Cardiac fibroblast (primary cell): Measurements from ENCODE around the gene WBP2.
"Not testable (repeated sequence)": the region's sequence is repeated elsewhere in the genome, so short reads cannot be mapped to it uniquely, and the experiment has no call there.

Experiments used
- DNase-seq, 2 donors: peaks; one replicate each; pipeline versions ENCODE4 v3.0.0 to v3.0.0-alpha.2; 2010; ENCODE audit warnings: low read depth in 2 of 2
- H3K4me3 ChIP-seq, 2 donors: replicated peaks in 1 of 2; 1 replicate in 1 of 2; 2 replicates in 1 of 2; pipeline ENCODE4 v1.5.1; 2011; ENCODE audit warnings: low read depth in 2 of 2, low read length in 2 of 2, mild to moderate bottlenecking in 2 of 2, moderate library complexity in 1 of 2
- TF ChIP-seq, protein P1 (sequence below): IDR thresholded peaks from one replicate; pipeline ENCODE4 v1.5.1; 2011; ENCODE audit warnings: low read depth, mild to moderate bottlenecking, low read length, inconsistent platforms

Gene WBP2

GRCh38 chr17:75814021-75814395 is 41.1 kb downstream of the WBP2 start:
- DNase-seq = no peak
- TF ChIP-seq, protein P1, sequence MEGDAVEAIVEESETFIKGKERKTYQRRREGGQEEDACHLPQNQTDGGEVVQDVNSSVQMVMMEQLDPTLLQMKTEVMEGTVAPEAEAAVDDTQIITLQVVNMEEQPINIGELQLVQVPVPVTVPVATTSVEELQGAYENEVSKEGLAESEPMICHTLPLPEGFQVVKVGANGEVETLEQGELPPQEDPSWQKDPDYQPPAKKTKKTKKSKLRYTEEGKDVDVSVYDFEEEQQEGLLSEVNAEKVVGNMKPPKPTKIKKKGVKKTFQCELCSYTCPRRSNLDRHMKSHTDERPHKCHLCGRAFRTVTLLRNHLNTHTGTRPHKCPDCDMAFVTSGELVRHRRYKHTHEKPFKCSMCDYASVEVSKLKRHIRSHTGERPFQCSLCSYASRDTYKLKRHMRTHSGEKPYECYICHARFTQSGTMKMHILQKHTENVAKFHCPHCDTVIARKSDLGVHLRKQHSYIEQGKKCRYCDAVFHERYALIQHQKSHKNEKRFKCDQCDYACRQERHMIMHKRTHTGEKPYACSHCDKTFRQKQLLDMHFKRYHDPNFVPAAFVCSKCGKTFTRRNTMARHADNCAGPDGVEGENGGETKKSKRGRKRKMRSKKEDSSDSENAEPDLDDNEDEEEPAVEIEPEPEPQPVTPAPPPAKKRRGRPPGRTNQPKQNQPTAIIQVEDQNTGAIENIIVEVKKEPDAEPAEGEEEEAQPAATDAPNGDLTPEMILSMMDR = no peak

DNA sequence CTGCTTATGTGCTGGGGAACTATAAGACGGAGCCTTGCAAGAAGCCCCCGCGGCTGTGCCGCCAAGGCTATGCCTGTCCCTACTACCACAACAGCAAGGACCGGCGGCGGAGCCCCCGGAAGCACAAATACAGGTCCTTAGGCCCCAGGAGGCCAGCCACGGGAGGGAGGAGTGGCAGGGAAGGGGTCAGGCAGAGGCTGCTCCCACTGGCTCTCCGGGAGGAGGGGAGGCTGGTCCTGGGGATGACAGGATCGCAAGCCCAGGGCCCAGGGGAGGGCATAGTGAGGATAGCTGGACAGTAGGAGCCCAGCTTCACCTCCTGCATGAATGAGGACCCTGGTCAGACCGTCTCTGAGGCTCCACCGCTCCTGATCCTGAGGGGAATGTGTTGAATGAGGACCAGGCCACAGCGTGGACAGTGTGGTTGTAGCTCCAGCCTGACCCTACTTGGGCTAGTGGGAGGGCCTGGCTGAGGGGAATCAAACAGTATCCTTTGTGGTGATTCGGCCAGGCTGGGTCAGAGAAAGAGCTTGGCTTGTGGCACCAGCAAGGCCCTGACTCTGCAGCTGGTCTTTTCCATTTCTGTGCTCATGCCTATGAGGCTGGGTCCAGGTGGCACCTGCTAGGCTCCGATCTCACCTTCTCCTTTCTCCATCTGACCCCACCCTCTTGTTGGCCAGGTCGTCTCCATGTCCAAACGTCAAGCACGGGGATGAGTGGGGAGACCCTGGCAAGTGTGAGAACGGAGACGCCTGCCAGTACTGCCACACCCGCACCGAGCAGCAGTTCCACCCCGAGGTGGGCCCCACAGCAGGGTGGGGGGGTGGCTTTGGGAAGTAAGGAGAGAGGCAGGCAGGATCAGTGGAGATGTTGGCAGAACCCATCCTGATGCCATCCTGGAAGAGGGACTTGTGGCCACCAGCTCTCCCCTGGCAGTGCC is 41.8 kb downstream of the WBP2 start:
- TF ChIP-seq, protein P1 = no peak
- H3K4me3 ChIP-seq = no peak overlapping the region
- no peak for DNase-seq

More at GRCh38 chr17:75814021-75814395, 41.1 kb downstream of the WBP2 start:
- H3K4me3 ChIP-seq = no peak overlapping the region

DNA sequence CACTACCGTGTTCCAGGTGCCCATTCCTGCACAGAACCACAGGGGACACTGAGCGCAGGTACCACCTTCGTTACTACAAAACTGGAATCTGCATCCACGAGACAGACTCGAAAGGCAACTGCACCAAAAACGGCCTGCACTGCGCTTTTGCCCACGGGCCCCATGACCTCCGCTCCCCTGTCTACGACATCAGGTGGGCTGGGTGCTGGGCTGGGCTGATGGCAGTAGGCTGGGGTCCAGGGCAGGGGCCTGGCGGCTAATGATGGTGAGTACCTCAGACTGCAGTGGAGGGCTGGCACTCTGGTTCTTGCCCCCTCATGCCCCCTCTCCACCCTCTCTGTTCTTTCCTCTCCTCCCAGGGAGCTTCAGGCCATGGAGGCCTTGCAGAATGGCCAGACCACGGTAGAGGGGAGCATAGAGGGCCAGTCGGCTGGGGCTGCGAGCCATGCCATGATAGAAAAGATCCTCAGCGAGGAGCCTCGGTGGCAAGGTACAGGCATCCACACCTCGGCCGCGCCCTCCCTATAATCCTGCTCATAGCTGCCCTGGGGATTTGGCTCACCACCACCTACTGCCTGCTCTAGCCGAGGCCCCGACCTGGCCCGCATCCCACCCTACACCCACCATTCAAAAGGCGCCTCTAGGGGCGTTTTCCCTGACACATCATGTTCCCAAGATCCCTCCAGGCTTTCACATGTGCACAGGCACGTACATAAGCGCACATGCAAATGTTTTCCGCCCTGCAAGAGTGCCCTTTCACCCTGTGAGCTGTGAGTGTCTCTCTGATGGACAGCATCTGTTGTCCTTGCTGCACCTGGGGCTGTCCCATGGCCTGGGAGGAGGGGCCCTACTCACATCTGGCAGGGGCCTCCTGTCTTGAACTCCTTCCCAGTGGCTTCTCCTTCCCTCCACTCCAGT is 42.8 kb downstream of the WBP2 start:
- no peak overlapping the region for H3K4me3 ChIP-seq
- TF ChIP-seq, protein P1 = no peak
- no peak for DNase-seq

- H3K4me3 ChIP-seq = no peak overlapping the region
- DNase-seq = no peak
- TF ChIP-seq, protein P1 = no peak
These were observed 44.0 kb downstream of the WBP2 start for GRCh38 chr17:75811174-75811573.

DNA sequence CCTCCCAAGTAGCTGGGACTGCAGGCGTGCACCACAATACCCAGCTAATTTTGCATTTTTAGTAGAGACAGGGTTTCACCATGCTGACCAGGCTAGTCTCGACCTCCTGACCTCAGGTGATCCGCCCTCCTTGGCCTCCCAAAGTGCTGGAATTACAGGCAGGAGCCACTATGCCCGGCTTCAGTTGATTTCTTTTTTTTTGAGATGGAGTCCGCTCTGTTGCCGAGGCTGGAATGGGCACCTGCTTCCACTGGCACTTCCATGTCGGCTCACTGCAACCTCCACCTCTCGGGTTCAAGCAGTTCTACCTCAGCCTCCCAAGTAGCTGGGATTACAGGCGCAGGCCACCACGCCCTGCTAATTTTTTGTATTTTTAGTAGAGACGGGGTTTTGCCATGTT is 44.4 kb downstream of the WBP2 start:
- not testable (repeated sequence) for H3K4me3 ChIP-seq, DNase-seq

DNA sequence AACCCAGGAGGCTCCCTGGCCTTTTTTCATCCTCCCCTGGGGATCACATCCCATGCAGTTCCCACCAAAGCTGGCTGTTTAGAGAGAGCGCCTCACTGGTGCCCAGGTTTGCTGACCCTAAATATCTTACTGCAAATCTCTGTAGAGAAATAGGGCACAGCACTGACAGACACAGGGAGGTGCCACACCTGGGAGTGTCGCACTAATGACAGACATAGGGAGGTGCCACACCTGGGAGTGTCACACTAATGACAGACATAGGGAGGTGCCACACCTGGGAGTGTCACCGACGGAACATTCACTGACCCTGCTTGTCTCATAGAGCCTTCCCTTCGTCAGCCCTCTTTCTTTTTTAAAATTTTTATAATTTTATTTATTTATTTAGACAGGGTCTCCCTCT is 44.9 kb downstream of the WBP2 start:
- no peak for DNase-seq
- H3K4me3 ChIP-seq = no peak overlapping the region
- TF ChIP-seq, protein P1 = no peak

DNA sequence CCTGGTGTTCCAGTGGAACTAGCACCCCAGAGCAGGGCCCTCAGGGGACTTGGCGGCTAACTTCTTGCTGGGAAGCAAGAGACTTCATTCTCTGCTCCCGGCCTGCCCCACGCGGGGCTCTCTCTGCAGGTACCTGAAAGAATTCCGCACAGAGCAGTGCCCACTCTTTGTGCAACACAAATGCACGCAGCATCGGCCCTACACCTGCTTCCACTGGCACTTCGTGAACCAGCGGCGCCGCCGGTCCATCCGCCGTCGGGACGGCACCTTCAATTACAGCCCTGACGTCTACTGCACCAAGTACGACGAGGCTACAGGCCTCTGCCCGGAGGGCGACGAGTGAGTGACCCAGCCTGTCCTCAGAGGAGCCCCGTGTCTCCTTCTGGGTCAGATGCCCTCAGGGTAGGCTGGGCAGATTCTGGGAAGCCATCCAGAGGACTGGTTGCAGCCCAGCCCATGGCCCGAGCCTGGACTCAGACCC is 45.5 kb downstream of the WBP2 start:
- TF ChIP-seq, protein P1 = no peak
- DNase-seq = no peak
- no peak overlapping the region for H3K4me3 ChIP-seq
